ENCODE data around the gene LRRC56. TPM values are rescaled to one million over a fixed set of nuclear protein-coding genes. Genes with fewer than 3 reads are reported as not detected.

LRRC56 gene
- total and polyA plus RNA-seq, 2 of the 13 experiments (the other 11 are each of a cell fraction or from before 2014, with no cell fraction given) = 0.11 to 0.29 TPM

- TF ChIP-seq, protein P1, sequence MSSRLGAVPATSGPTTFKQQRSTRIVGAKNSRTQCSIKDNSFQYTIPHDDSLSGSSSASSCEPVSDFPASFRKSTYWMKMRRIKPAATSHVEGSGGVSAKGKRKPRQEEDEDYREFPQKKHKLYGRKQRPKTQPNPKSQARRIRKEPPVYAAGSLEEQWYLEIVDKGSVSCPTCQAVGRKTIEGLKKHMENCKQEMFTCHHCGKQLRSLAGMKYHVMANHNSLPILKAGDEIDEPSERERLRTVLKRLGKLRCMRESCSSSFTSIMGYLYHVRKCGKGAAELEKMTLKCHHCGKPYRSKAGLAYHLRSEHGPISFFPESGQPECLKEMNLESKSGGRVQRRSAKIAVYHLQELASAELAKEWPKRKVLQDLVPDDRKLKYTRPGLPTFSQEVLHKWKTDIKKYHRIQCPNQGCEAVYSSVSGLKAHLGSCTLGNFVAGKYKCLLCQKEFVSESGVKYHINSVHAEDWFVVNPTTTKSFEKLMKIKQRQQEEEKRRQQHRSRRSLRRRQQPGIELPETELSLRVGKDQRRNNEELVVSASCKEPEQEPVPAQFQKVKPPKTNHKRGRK (CRISPR knock-in tag; IDR thresholded peaks at IDR 0.05) = no peak
- TF ChIP-seq IKZF1 (IDR thresholded peaks at IDR 0.05) = no peak
- TF ChIP-seq ZNF205 (CRISPR knock-in tag; IDR thresholded peaks at IDR 0.05) = 0 out of 2 replicates have a peak, but pooled peaks have one; percentile 18
- TF ChIP-seq ATF7 (IDR thresholded peaks at IDR 0.05) = no peak
- TF ChIP-seq ATF7 (CRISPR knock-in tag; IDR thresholded peaks at IDR 0.05) = 0 out of 2 replicates have a peak, but pooled peaks have one; percentile 28
- TF ChIP-seq SNAPC2 (CRISPR knock-in tag; IDR thresholded peaks at IDR 0.05) = no peak
- TF ChIP-seq KDM3A (CRISPR knock-in tag; IDR thresholded peaks at IDR 0.05; ENCODE audit: low read depth) = peak; percentile 44; the same call in 1 of the 2 replicates
- TF ChIP-seq, protein P2, sequence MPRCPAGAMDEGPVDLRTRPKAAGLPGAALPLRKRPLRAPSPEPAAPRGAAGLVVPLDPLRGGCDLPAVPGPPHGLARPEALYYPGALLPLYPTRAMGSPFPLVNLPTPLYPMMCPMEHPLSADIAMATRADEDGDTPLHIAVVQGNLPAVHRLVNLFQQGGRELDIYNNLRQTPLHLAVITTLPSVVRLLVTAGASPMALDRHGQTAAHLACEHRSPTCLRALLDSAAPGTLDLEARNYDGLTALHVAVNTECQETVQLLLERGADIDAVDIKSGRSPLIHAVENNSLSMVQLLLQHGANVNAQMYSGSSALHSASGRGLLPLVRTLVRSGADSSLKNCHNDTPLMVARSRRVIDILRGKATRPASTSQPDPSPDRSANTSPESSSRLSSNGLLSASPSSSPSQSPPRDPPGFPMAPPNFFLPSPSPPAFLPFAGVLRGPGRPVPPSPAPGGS (CRISPR knock-in tag; IDR thresholded peaks at IDR 0.05) = 0 out of 2 replicates have a peak, but pooled peaks have one; percentile 61
- TF ChIP-seq ZNF776 (CRISPR knock-in tag; IDR thresholded peaks at IDR 0.05) = 0 out of 2 replicates have a peak, but pooled peaks have one; percentile 14
- peak; percentile 84 for TF ChIP-seq MXD1 (CRISPR knock-in tag; IDR thresholded peaks at IDR 0.05)
- TF ChIP-seq NFYB (CRISPR knock-in tag; IDR thresholded peaks at IDR 0.05) = peak; percentile 87
- TF ChIP-seq ZNF879 (CRISPR knock-in tag; IDR thresholded peaks at IDR 0.05) = no peak
- TF ChIP-seq, protein P3, sequence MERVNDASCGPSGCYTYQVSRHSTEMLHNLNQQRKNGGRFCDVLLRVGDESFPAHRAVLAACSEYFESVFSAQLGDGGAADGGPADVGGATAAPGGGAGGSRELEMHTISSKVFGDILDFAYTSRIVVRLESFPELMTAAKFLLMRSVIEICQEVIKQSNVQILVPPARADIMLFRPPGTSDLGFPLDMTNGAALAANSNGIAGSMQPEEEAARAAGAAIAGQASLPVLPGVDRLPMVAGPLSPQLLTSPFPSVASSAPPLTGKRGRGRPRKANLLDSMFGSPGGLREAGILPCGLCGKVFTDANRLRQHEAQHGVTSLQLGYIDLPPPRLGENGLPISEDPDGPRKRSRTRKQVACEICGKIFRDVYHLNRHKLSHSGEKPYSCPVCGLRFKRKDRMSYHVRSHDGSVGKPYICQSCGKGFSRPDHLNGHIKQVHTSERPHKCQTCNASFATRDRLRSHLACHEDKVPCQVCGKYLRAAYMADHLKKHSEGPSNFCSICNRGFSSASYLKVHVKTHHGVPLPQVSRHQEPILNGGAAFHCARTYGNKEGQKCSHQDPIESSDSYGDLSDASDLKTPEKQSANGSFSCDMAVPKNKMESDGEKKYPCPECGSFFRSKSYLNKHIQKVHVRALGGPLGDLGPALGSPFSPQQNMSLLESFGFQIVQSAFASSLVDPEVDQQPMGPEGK (CRISPR knock-in tag; IDR thresholded peaks at IDR 0.05) = peak; percentile 85
- TF ChIP-seq, protein P4, sequence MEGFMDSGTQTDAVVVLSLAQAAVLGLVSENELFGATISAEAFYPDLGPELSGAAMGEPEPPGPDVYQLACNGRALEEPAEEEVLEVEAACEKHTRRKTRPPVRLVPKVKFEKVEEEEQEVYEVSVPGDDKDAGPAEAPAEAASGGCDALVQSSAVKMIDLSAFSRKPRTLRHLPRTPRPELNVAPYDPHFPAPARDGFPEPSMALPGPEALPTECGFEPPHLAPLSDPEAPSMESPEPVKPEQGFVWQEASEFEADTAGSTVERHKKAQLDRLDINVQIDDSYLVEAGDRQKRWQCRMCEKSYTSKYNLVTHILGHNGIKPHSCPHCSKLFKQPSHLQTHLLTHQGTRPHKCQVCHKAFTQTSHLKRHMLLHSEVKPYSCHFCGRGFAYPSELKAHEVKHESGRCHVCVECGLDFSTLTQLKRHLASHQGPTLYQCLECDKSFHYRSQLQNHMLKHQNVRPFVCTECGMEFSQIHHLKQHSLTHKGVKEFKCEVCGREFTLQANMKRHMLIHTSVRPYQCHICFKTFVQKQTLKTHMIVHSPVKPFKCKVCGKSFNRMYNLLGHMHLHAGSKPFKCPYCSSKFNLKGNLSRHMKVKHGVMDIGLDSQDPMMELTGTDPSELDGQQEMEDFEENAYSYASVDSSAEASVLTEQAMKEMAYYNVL (CRISPR knock-in tag; IDR thresholded peaks at IDR 0.05; ENCODE audit: borderline replicate concordance) = no peak
- TF ChIP-seq ZNF138 (CRISPR knock-in tag; IDR thresholded peaks at IDR 0.05; ENCODE audit: low read depth) = peak; percentile 83
- TF ChIP-seq, protein P5, sequence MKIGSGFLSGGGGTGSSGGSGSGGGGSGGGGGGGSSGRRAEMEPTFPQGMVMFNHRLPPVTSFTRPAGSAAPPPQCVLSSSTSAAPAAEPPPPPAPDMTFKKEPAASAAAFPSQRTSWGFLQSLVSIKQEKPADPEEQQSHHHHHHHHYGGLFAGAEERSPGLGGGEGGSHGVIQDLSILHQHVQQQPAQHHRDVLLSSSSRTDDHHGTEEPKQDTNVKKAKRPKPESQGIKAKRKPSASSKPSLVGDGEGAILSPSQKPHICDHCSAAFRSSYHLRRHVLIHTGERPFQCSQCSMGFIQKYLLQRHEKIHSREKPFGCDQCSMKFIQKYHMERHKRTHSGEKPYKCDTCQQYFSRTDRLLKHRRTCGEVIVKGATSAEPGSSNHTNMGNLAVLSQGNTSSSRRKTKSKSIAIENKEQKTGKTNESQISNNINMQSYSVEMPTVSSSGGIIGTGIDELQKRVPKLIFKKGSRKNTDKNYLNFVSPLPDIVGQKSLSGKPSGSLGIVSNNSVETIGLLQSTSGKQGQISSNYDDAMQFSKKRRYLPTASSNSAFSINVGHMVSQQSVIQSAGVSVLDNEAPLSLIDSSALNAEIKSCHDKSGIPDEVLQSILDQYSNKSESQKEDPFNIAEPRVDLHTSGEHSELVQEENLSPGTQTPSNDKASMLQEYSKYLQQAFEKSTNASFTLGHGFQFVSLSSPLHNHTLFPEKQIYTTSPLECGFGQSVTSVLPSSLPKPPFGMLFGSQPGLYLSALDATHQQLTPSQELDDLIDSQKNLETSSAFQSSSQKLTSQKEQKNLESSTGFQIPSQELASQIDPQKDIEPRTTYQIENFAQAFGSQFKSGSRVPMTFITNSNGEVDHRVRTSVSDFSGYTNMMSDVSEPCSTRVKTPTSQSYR (CRISPR knock-in tag; IDR thresholded peaks at IDR 0.05; ENCODE audit: borderline replicate concordance) = peak; percentile 27; the same call in 1 of the 2 replicates
- TF ChIP-seq ZNF160 (CRISPR knock-in tag; IDR thresholded peaks at IDR 0.05) = peak; percentile 19; the same call in 1 of the 2 replicates
- no peak for TF ChIP-seq ZNF382 (CRISPR knock-in tag; IDR thresholded peaks at IDR 0.05; ENCODE audit: borderline replicate concordance)
- TF ChIP-seq SAP130 (CRISPR knock-in tag; IDR thresholded peaks at IDR 0.05; ENCODE audit: low read depth) = peak; percentile 84
These were observed 23.2 kb downstream of the LRRC56 start, which contains the start of the genes LMNTD2 and RASSF7 (continued) for GRCh38 chr11:560305-561147.
